ENCODE data around the gene PARD3. TPM values are rescaled to one million over a fixed set of nuclear protein-coding genes. Genes with fewer than 3 reads are reported as not detected.
A peak's percentile ranks its signal among the peaks of the same experiment; 100 is the strongest.

PARD3 gene
- polyA plus RNA-seq, 1 donor from 2014 or later = 12.4 TPM

- no peaks in the 10 kb centered on the region for H4K20me1 ChIP-seq (ENCODE audit: insufficient read depth)
- H3F3A ChIP-seq (ENCODE audit: insufficient read depth, low read length, poor library complexity, severe bottlenecking) = peaks cover 4% of the 10 kb centered on the region
- H2AFZ ChIP-seq (ENCODE audit: low read depth, low read length) = no peak overlapping the region
- H3K9me2 ChIP-seq (ENCODE audit: insufficient read depth, low read length) = no peaks in the 10 kb centered on the region
- H3K9ac ChIP-seq (ENCODE audit: low read length) = no peak overlapping the region
- H3K79me2 ChIP-seq (replicated peaks; ENCODE audit: insufficient read depth, low read length) = no peaks in the 10 kb centered on the region
- TF ChIP-seq EZH2 (IDR thresholded peaks at IDR 0.05; ENCODE audit: borderline replicate concordance, insufficient read depth, low read length, poor library complexity, severe bottlenecking) (no peak), EP300 (conservative IDR thresholded peaks at IDR 0.05; ENCODE audit: poor library complexity, severe bottlenecking) (no peak), CTCF (IDR thresholded peaks at IDR 0.05; ENCODE audit: poor library complexity, severe bottlenecking) (no peak), SMC3 (conservative IDR thresholded peaks at IDR 0.05; ENCODE audit: poor library complexity) (no peak), TAF1 (IDR thresholded peaks at IDR 0.05; ENCODE audit: low read depth) (no peak), MXI1 (conservative IDR thresholded peaks at IDR 0.05; ENCODE audit: poor library complexity, severe bottlenecking) (no peak), POLR2AphosphoS5 (IDR thresholded peaks at IDR 0.05) (no peak), REST (IDR thresholded peaks at IDR 0.05; ENCODE audit: borderline replicate concordance) (no peak), RAD21 (conservative IDR thresholded peaks at IDR 0.05) (no peak)
- H3K4me2 ChIP-seq (ENCODE audit: low read length) = no peak overlapping the region
- H3K4me3 ChIP-seq (ENCODE audit: low read length) = peak overlapping the region; percentile 23
- H3K9me3 ChIP-seq (ENCODE audit: low read length) = no peaks in the 10 kb centered on the region
- H3K27me3 ChIP-seq (ENCODE audit: insufficient read depth, low read depth, low read length) = no peaks in the 10 kb centered on the region
- H3K36me3 ChIP-seq (ENCODE audit: insufficient read depth, low read length) = no peaks in the 10 kb centered on the region
- H3K27ac ChIP-seq (ENCODE audit: low read length) = peak overlapping the region; percentile 43
These were observed 521.0 kb downstream of the PARD3 start for GRCh38 chr10:34294137-34294536.

- Histone ChIP-seq H3K9ac (ENCODE audit: low read length) (no peak overlapping the region), H3K9me3 (ENCODE audit: low read length) (no peaks in the 10 kb centered on the region), H3K27me3 (ENCODE audit: insufficient read depth, low read depth, low read length) (no peaks in the 10 kb centered on the region), H3K9me2 (ENCODE audit: insufficient read depth, low read length) (no peaks in the 10 kb centered on the region), H4K20me1 (ENCODE audit: insufficient read depth) (no peaks in the 10 kb centered on the region), H3K79me2 (replicated peaks; ENCODE audit: insufficient read depth, low read length) (no peaks in the 10 kb centered on the region), H3K36me3 (ENCODE audit: insufficient read depth, low read length) (no peaks in the 10 kb centered on the region), H3K4me3 (ENCODE audit: low read length) (no peak overlapping the region), H2AFZ (ENCODE audit: low read depth, low read length) (no peak overlapping the region), H3F3A (ENCODE audit: insufficient read depth, low read length, poor library complexity, severe bottlenecking) (peaks cover 4% of the 10 kb centered on the region), H3K4me2 (ENCODE audit: low read length) (no peak overlapping the region), H3K27ac (ENCODE audit: low read length) (peak overlapping the region; percentile 23)
- TF ChIP-seq RAD21 (conservative IDR thresholded peaks at IDR 0.05) (no peak), EP300 (conservative IDR thresholded peaks at IDR 0.05; ENCODE audit: poor library complexity, severe bottlenecking) (no peak), SMC3 (conservative IDR thresholded peaks at IDR 0.05; ENCODE audit: poor library complexity) (no peak), POLR2AphosphoS5 (IDR thresholded peaks at IDR 0.05) (no peak), TAF1 (IDR thresholded peaks at IDR 0.05; ENCODE audit: low read depth) (no peak)
These were observed 522.4 kb downstream of the PARD3 start for GRCh38 chr10:34292675-34293074.
